Measurements from ENCODE around the gene TEX9. TPM values are rescaled to one million over a fixed set of nuclear protein-coding genes. Genes with fewer than 3 reads are reported as not detected.

The TEX9 gene
- total RNA-seq, 6 experiments from 2014 or later = 0.31 to 1.4 (median 0.65) TPM

- Histone ChIP-seq H3K36me3 (no peaks in the 10 kb centered on the region), H3K9me3 (no peaks in the 10 kb centered on the region), H3K4me3 (no peak overlapping the region), H3K27me3 (no peaks in the 10 kb centered on the region), H3K27ac (no peak overlapping the region), H3K4me1 (peaks cover 0 to 3% (median 0%) of the 10 kb centered on the region in 4 donors)
- DNase-seq = no peak
- intact Hi-C loops (cut with DNase I) = no loop called here
- peak in 2 of 4 donors; percentile 8 to 11 for ATAC-seq
- TF ChIP-seq POLR2A (IDR thresholded peaks at IDR 0.05) (no peak), CTCF (IDR thresholded peaks at IDR 0.05) (no peak)
Measured at GRCh38 chr15:56469483-56469882, 104.3 kb downstream of the TEX9 start.

GRCh38 chr15:56471440-56472069, 106.3 kb downstream of the TEX9 start:
- no peaks in the 10 kb centered on the region for H3K4me1 ChIP-seq
- H3K27me3 ChIP-seq = no peaks in the 10 kb centered on the region
- ATAC-seq (no peak), DNase-seq (no peak)
- no peak overlapping the region for H3K27ac ChIP-seq
- intact Hi-C loops (cut with DNase I) = no loop called here
- H3K9me3 ChIP-seq = no peaks in the 10 kb centered on the region
- no peaks in the 10 kb centered on the region for H3K36me3 ChIP-seq
- 79% methylated on average over 5 of the region's 5 CpGs for WGBS (ENCODE audit: insufficient coverage, low coverage, low lambda C conversion rate, missing lambda C conversion rate)
- no peak for TF ChIP-seq CTCF (IDR thresholded peaks at IDR 0.05)
- no peak for TF ChIP-seq POLR2A (IDR thresholded peaks at IDR 0.05)
- H3K4me3 ChIP-seq = no peak overlapping the region

GRCh38 chr15:56472278-56472677, 107.1 kb downstream of the TEX9 start:
- Histone ChIP-seq H3K27me3 (no peaks in the 10 kb centered on the region), H3K9me3 (no peaks in the 10 kb centered on the region), H3K4me1 (no peaks in the 10 kb centered on the region), H3K4me3 (no peak overlapping the region), H3K36me3 (no peaks in the 10 kb centered on the region), H3K27ac (no peak overlapping the region)
- DNase-seq = no peak
- TF ChIP-seq POLR2A (IDR thresholded peaks at IDR 0.05) (no peak), CTCF (IDR thresholded peaks at IDR 0.05) (no peak)
- intact Hi-C loops (cut with DNase I) = no loop called here
- 56% methylated on average over 1 of the region's 2 CpGs for WGBS (ENCODE audit: insufficient coverage, low coverage, low lambda C conversion rate, missing lambda C conversion rate)
- ATAC-seq = no peak

GRCh38 chr15:56473017-56473416, 107.8 kb downstream of the TEX9 start:
- intact Hi-C loops (cut with DNase I) = no loop called here
- no peak for ATAC-seq

GRCh38 chr15:56475351-56475750, 110.1 kb downstream of the TEX9 start:
- no peak for DNase-seq
- H3K4me3 ChIP-seq = no peak overlapping the region
- intact Hi-C loops (cut with DNase I) = no loop called here
- no peaks in the 10 kb centered on the region for H3K4me1 ChIP-seq
- TF ChIP-seq POLR2A (IDR thresholded peaks at IDR 0.05) (no peak), CTCF (IDR thresholded peaks at IDR 0.05) (no peak)
- H3K36me3 ChIP-seq = no peaks in the 10 kb centered on the region
- H3K27ac ChIP-seq = no peak overlapping the region
- no peak for ATAC-seq
- H3K9me3 ChIP-seq = no peaks in the 10 kb centered on the region
- H3K27me3 ChIP-seq = no peaks in the 10 kb centered on the region

More at GRCh38 chr15:56473017-56473416, 107.8 kb downstream of the TEX9 start:
- no peaks in the 10 kb centered on the region for H3K4me1 ChIP-seq
- no peaks in the 10 kb centered on the region for H3K9me3 ChIP-seq
- no peak for TF ChIP-seq POLR2A (IDR thresholded peaks at IDR 0.05)
- no peak for DNase-seq
- WGBS (ENCODE audit: insufficient coverage, low coverage, low lambda C conversion rate, missing lambda C conversion rate) = 93% methylated on average over 1 of the region's 1 CpG
- no peak overlapping the region for H3K4me3 ChIP-seq
- no peaks in the 10 kb centered on the region for H3K27me3 ChIP-seq
- H3K36me3 ChIP-seq = no peaks in the 10 kb centered on the region
- H3K27ac ChIP-seq = no peak overlapping the region

Other genes with a start within 250 kb of the TEX9 start
- gene RFX7, start 121.5 kb upstream of the TEX9 start, total RNA-seq = 1 to 10 TPM; 4.5 to 7.1 (median 5.8) TPM
- under 1 TPM in 5 of 6 experiments, not detected in 1; 0.18 to 0.58 (median 0.40) TPM for gene MNS1, start 99.7 kb downstream of the TEX9 start, total RNA-seq

Measured in right lobe of liver (tissue), 6 donors.